ENCODE results near the gene NOTCH4. TPM values are rescaled to one million over a fixed set of nuclear protein-coding genes. Genes with fewer than 3 reads are reported as not detected.

The NOTCH4 gene
- total and polyA plus RNA-seq, 2 experiments from 2014 or later: 2.7 to 2.8 TPM

DNA sequence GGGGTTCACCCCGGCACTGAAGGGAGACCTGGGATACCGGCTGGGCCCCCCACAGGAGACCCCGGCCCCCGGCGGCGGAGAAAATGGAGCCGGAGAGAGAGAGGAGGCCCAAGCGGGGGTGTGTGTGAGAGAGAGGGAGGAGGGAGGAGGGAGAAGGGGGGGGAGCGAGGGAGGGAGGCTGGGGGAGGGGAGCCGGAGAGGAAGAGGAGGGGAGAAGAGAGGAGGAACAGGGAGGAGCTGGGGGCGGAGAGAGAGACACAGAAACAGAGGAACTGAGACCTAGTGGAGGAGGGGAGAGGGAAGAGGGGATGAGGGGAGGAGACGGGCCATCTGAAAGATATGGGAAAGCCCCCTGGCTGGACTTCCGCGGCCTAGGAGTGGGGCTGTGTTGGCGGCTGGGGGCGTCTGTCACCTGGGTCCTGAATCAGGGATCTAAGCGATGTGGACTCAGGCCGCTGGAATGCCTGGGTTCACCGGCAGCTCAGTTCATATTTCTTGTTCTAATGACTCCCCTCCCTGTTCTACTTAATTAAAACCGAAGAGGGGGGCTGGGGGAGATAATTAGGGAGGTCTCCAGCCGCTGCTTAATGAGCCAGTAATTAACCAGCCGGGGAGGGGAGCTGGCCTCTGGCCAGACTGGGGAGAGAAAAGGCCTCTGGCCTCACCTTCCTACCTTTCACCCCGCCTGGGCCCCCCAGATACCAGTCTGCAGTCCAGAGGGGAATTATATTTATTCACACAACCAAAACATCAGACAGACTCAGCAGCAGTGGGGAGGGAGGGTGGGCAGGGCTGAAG is 33.6 kb downstream of the NOTCH4 start, which contains the start of gene PBX2:
Gene PBX2, minus strand, starts transcription at position 149 of the 798 bp plus-strand sequence. CDS start 287 bp downstream, outside the sequence.
- H3K4me1 ChIP-seq (ENCODE audit: insufficient read depth): peaks cover 51% of the 10 kb centered on the region
- Mint-ChIP-seq H3K4me3 (peak within 1 kb of the TSS; percentile 89), H3K27me3 (ENCODE audit: insufficient read depth, low read depth, poor library complexity) (peaks cover 27% of the 10 kb centered on the region), H3K4me1 (peaks cover 69% of the 10 kb centered on the region), H3K36me3 (ENCODE audit: low read depth) (peaks cover 37% of the 10 kb centered on the region), H3K9me3 (no peaks in the 10 kb centered on the region; the same call in 2 of the 3 replicates), H3K27ac (peak within 1 kb of the TSS; percentile 95)
- H4K20me1 ChIP-seq (replicated peaks; ENCODE audit: insufficient read depth): no peaks in the 10 kb centered on the region
- peak within 1 kb of the TSS; percentile 89 for H3K4me2 ChIP-seq
- peaks cover 3% of the 10 kb centered on the region; the same call in 1 of the 2 replicates for H3K36me3 ChIP-seq (ENCODE audit: insufficient read depth)
- peaks cover 12% of the 10 kb centered on the region for H3K79me2 ChIP-seq (replicated peaks; ENCODE audit: insufficient read depth)
- ATAC-seq: peak; percentile 65
- H2AFZ ChIP-seq: no peak within 1 kb of the TSS
- peaks cover 23% of the 10 kb centered on the region for H3F3A ChIP-seq (replicated peaks; ENCODE audit: low read depth)
- peak within 1 kb of the TSS; percentile 66 for H3K4me3 ChIP-seq
- TF ChIP-seq NANOG (IDR thresholded peaks at IDR 0.05; ENCODE audit: borderline replicate concordance): no peak
- TF ChIP-seq POLR2AphosphoS5 (IDR thresholded peaks at IDR 0.05; ENCODE audit: low read depth): peak; percentile 40
- no peaks in the 10 kb centered on the region for H3K9me2 ChIP-seq (ENCODE audit: insufficient read depth)
- no peaks in the 10 kb centered on the region for H3K27me3 ChIP-seq (ENCODE audit: insufficient read depth)
- peak; percentile 93 for DNase-seq (ENCODE audit: low spot score)
- peak within 1 kb of the TSS; percentile 32; the same call in 1 of the 2 replicates for H3K27ac ChIP-seq (ENCODE audit: low read depth)

DNA sequence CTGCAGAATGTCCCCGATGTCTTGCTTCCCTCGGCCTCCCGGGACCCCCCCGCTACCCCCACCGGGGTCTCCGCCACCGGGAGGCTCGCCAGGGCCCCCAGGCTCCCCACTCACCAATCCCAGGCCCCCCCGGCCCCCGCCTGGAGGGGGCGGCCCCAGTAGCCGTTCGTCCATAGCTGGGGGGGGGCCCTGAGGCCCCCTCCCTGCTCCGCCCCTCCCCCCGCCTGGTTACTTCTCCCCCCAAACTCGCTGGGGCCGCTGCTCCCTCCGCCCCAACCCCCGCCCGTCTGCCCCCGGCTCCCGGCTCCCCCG is 34.2 kb downstream of the NOTCH4 start:
- Histone ChIP-seq H4K20me1 (replicated peaks; ENCODE audit: insufficient read depth) (no peaks in the 10 kb centered on the region), H3K36me3 (ENCODE audit: insufficient read depth) (peaks cover 3% of the 10 kb centered on the region; the same call in 1 of the 2 replicates), H3K27me3 (ENCODE audit: insufficient read depth) (no peaks in the 10 kb centered on the region), H3K27ac (ENCODE audit: low read depth) (0 out of 2 replicates have a peak overlapping the region, but pooled peaks have one; percentile 19), H3K4me3 (peak overlapping the region; percentile 66), H2AFZ (no peak overlapping the region), H3K79me2 (replicated peaks; ENCODE audit: insufficient read depth) (peaks cover 12% of the 10 kb centered on the region), H3K9me2 (ENCODE audit: insufficient read depth) (no peaks in the 10 kb centered on the region), H3F3A (replicated peaks; ENCODE audit: low read depth) (peaks cover 22% of the 10 kb centered on the region), H3K4me2 (peak overlapping the region; percentile 89), H3K4me1 (ENCODE audit: insufficient read depth) (peaks cover 46% of the 10 kb centered on the region)
- Mint-ChIP-seq H3K36me3 (ENCODE audit: low read depth) (peaks cover 37% of the 10 kb centered on the region), H3K4me1 (peaks cover 63% of the 10 kb centered on the region), H3K4me3 (peak overlapping the region; percentile 89), H3K27ac (peak overlapping the region; percentile 95), H3K27me3 (ENCODE audit: insufficient read depth, low read depth, poor library complexity) (peaks cover 27% of the 10 kb centered on the region), H3K9me3 (no peaks in the 10 kb centered on the region; the same call in 2 of the 3 replicates)
- no peak for ATAC-seq
- no peak for TF ChIP-seq EZH2phosphoT487 (IDR thresholded peaks at IDR 0.05; ENCODE audit: unreplicated experiment)
- TF ChIP-seq ZNF114 (CRISPR knock-in tag; IDR thresholded peaks at IDR 0.05): no peak
- no peak for TF ChIP-seq POLR2AphosphoS5 (IDR thresholded peaks at IDR 0.05; ENCODE audit: low read depth)
- no peak for TF ChIP-seq ZNF462 (CRISPR knock-in tag; IDR thresholded peaks at IDR 0.05)
- DNase-seq (ENCODE audit: low spot score): no peak

Measured in GM23338 (cell line).